NOMO-1 (cell line): Measurements from ENCODE around the gene DDI2.
"Not testable (repeated sequence)": the region's sequence is repeated elsewhere in the genome, so short reads cannot be mapped to it uniquely, and the experiment has no call there.

Experiments used
- DNase-seq, 2 experiments: peaks; one replicate each; lab custom pipeline; 2025; ENCODE audit not compliant: unreplicated experiment in 2 of 2; lab: John Stamatoyannopoulos, UW

Gene DDI2

DNA sequence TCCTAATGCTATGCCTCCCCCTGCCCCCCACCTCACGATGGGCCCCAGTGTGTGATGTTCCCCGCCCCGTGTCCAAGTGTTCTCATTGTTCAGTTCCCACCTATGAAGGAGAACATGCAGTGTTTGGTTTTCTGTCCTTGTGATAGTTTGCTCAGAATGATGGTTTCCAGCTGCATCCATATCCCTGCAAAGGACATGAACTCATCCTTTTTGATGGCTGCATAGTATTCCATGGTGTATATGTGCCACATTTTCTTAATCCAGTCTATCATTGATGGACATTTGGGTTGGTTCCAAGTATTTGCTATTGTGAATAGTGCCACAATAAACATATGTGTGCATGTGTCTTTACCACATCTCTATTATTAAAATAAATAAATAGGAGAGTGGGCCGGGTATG, 82.1 kb downstream of the DDI2 start:
- not testable (repeated sequence) for DNase-seq

DNA sequence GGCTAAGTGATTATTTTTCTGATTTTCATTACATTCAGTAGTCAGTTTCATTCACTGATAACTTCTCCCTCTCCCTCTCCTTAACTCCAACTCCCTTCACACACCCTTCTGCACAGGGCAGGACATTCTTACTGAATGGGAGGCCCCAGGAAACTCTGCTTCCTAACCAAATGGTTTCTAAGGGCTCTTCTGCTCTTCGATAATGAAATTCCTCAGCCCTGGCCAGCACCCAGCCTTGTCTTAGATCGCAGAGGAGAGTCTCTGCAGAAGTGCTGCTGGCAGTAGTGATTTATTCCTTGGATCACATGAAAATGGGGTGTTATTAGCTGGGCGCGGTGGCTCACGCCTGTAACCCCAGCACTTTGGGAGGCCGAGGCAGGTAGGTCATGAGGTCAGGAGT, 83.2 kb downstream of the DDI2 start:
- no peak for DNase-seq

DNA sequence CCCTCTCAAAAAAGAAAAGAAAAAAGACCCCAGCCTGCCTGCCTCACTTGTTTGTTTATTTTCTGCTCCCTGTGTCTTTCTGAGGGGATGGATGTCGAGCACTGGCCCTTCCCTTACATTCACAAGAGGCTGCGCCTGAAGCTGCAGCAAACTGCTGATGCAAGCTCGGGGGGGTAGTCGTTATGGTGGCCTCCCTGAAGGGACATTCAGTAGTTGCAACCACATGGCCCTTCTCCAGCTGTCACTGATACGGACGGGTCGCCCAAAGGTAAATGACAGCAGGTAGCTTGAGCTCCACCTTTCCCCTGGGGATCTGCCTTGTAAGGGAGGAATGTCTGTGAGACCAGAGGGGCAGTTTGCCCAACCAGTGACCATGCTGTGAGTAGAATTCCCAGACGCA, 84.5 kb downstream of the DDI2 start:
- no peak for DNase-seq

GRCh38 chr1:15702722-15703550, 85.7 kb downstream of the DDI2 start:
- no peak for DNase-seq

DNA sequence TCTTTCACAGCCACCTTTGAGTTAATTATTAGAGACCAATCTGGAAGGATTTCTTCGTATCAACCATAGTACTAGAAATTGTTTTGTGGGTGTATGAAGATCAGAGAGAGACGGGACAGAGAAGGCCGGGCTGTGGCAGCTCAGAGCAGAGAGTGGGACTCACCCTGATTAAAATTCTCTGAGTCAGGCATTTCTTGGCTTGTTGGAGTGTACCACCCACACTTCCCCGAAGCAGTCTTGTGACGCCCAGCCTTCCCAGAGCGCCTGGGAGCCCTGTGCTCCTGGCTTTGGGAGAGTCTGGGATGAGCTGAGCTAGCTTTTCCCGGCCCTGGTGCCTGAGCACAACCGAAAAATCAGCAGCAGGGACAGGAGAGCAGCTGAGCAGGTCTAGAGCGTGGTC, 86.3 kb downstream of the DDI2 start:
- DNase-seq, result no peak

GRCh38 chr1:15704526-15705183, 87.4 kb downstream of the DDI2 start:
- DNase-seq, result no peak

- DNase-seq, result no peak
Measured at GRCh38 chr1:15705184-15705566, 87.9 kb downstream of the DDI2 start.

DNA sequence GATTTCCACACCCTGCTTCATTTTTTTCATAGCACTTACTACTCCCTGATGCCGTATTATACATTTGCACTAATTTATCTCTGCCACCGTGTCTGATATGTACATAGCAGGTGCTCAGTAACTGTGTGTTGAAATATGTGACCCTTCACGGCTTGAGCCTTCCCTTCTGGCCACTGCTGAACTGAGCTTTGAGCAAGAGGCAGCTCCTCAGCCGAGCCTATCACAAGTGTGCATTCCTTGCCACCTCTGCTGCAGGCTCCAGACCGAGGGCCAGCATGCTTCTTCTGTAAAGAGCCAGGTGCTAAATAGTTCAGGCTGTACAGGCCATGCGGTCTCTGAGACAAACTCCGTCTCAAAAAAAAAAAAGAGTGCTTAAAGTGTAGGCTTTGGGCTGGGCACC, 89.5 kb downstream of the DDI2 start:
- DNase-seq, result no peak

GRCh38 chr1:15707239-15707925, 90.1 kb downstream of the DDI2 start:
- no peak for DNase-seq

GRCh38 chr1:15708486-15709137, 91.4 kb downstream of the DDI2 start:
- no peak for DNase-seq

DNA sequence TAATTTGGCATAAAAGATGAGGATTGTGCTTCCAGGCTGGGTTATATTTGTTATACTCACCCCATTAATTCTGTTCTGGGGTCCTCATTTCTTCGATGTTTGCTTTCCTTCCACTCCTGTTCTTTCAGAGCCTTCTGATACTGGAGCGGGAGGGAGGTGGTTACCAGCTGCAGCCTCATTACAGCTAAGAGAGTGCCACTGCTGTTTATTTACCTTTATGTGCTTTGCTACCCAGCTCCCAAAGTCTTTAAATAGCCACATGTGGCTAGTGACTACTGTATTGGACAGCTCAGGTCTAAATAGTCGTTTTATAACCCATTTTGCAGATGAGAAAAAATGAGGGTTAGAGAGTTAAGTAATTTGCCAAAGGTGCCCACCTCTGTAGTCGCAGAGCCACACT, 92.0 kb downstream of the DDI2 start:
- DNase-seq, result no peak

DNA sequence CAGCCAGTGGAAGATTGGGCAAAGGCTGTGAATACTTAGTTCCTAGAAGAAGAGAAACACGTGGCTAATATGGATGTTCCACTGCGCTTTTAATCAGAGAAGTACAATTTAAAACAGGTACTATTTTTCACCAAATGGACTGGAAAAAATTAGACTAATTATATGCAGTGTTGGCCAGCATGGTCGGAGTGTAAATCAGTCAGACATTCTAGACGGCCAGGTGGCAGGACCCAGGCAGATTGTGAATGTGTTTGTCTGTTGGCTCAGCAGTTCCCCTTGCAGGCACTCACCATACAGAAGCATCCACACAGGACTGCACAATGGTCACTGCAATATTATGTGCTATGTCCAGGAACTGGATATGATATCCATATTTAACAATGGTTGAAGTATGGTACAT, 94.9 kb downstream of the DDI2 start:
- no peak for DNase-seq

- no peak for DNase-seq
Measured at GRCh38 chr1:15714406-15715136, 97.3 kb downstream of the DDI2 start.

DNA sequence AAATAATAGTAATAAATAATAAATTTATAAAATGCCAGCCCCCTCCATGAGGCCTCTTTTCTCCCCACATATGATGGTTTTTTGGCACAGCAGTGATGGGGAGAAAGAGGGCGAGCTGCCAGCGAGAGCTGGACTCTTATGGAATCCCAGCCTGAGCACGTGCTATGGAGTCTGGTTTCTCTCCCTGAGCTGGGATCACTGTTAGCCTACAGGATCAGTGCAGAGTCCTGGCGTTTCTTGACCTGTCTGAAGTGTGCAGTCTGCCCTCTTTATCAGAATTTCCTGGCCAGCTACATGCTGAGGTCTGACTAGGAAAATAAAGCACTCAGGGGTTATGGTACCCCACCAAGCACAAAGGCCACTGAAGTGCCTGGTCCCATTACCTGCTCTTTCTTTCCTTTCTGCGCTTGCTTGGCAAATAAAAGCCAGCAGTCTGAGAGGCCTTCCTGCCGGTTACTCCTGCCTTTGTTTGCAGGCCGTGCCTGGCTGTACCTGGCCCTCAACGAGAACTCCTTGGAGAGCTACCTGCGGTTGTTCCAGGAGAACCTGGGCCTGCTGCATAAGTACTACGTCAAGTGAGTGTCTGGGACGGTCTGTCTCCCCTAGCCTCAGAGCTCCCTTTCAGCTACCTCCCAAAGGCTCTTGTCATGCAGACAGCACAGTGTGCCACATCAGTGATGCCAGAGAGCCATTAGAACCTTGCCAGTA, 100.3 kb downstream of the DDI2 start:
- no peak for DNase-seq

DNA sequence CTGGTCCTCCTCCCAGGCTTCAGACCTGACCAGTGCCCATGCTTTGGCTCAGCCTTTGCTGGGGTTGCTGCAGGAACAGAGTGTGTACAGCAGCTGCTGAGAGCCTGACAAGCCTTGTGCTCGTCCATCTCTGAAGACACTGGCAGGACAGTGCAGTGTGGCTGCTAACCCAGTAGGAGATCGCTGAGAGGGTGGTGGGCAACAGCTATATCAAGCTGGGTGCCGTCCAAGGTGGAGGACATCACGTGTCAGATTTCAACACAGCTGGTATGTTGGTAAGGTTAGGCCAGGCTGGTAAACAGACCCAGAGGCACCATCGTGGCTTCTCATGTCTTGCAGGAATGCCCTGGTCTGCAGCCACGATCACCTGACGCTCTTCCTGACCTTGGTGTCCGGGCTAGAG, 100.9 kb downstream of the DDI2 start:
- DNase-seq, result no peak
